Breast epithelium (tissue), 4 donors: ENCODE results near the gene IFITM10. TPM values are rescaled to one million over a fixed set of nuclear protein-coding genes. Genes with fewer than 3 reads are reported as not detected.

ENCODE experiments used
- DNase-seq, 2 donors: peaks; one replicate each; pipeline ENCODE4 v3.0.0-alpha.2; 2019; ENCODE audit warnings: low spot score in 2 of 2
- H3K27ac ChIP-seq, 2 donors: fragments of 200-600 bp; sonication (generic) in 1 of 2; one replicate each; pipeline ENCODE4 v1.5.1; 2016 to 2019; ENCODE audit warnings: mild to moderate bottlenecking in 1 of 2
- H3K27me3 ChIP-seq, 2 donors: fragments of 200-600 bp; sonication (generic) in 1 of 2; one replicate each; pipeline versions ENCODE4 v1.5.1 to v1.6.0; 2017 to 2019; ENCODE audit warnings: control low read depth in 1 of 2, mild to moderate bottlenecking in 1 of 2
- H3K36me3 ChIP-seq: fragments of 200-600 bp; one replicate; pipeline ENCODE4 v1.5.1; 2019
- H3K4me1 ChIP-seq, 2 donors: fragments of 200-600 bp; sonication (generic); one replicate each; pipeline ENCODE4 v1.5.1; 2016 to 2019; ENCODE audit warnings: control low read depth in 1 of 2
- H3K4me3 ChIP-seq, 3 donors: fragments of 200-600 bp; sonication (generic); 1 replicate in 2 of 3; 2 replicates in 1 of 3; pipeline ENCODE4 v1.5.1; 2016 to 2019; ENCODE audit warnings: mild to moderate bottlenecking in 3 of 3, moderate library complexity in 2 of 3
- H3K9me3 ChIP-seq, 2 donors: fragments of 200-600 bp; sonication (generic) in 1 of 2; one replicate each; pipeline ENCODE4 v1.5.1; 2016 to 2019; ENCODE audit warnings: control low read depth in 1 of 2
- POLR2A ChIP-seq: fragments of 450-650 bp; IDR thresholded peaks from one replicate; pipeline ENCODE4 v1.6.1; 2016; ENCODE audit warnings: antibody characterized with exemption, mild to moderate bottlenecking, moderate library complexity
- POLR2AphosphoS5 ChIP-seq, 3 donors: sonication (generic); formaldehyde crosslinking; IDR thresholded peaks; one replicate each; pipeline ENCODE4 v1.6.1; 2017; ENCODE audit warnings: antibody characterized with exemption in 3 of 3
- intact Hi-C: fragments of 100-400 bp; cut with DNase I; formaldehyde crosslinking; loops from one replicate; pipeline ENCODE4 v1.15.1; 2023; ENCODE audit warnings: low total_unique reads
- total RNA-seq, 3 donors: library from RNA; depleted of rRNA; stranded (reverse); fragments of >200 nt; gene quantifications; one replicate each; pipeline ENCODE4 v1.1.0, GENCODE V29; 2016
- TF ChIP-seq, protein P1 (sequence below), 3 donors: fragments of 450-650 bp; IDR thresholded peaks; one replicate each; pipeline ENCODE4 v1.5.1; 2016 to 2017; ENCODE audit warnings: antibody characterized with exemption in 3 of 3, mild to moderate bottlenecking in 3 of 3, moderate library complexity in 3 of 3

Gene IFITM10
- total RNA-seq, 3 donors from 2014 or later: 0.33 to 14.0 (median 1.4) TPM

DNA sequence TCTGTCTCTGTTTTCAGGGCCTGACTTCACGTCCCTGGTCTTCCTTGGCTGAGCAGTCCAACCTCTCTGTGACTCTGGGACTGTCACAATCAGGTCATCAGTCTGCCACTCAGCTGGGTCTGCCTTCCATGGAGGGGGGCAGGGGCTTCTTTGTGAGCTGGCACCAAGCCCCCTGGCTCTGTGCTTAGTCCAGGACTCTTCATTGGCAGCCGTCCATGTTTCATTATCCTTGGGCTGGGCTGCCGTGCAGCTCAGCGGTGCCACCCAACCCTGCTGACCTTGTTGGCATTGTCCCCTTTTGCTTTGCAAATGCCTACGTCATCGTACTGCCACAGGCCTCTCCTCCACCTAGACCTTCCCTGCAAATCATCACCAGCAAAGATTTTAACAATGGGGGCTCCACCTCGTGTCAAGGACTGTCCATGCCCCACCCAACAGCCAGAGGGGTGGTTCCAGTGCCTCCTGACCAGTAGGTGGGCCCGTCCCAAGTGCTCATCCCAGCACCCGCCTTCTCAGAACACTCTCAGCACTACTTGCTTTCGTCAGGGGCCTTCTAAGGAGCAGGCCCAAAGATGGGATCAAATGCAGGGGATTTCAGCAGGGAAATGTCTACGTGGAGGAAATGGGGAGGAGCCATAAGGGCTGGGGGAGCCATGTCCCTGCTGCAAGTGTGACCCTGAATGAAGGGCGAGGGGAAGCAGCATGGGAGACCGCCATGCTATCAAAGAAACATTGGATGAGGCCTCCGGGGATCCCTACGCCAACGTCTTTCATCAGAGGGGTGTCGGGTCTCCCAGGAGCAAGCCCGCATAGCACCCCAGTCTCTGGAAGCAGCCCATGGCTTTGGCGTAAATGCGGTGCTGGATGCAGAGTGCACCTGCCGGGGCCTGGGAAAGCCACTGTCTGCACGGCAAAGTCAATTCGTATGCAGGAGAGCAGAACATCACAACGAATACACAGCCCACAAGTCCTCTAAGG, 35.2 kb downstream of the IFITM10 start:
- no peak for DNase-seq
- no peaks in the 10 kb centered on the region for H3K36me3 ChIP-seq
- H3K27ac ChIP-seq: no peak overlapping the region
- TF ChIP-seq, protein P1, sequence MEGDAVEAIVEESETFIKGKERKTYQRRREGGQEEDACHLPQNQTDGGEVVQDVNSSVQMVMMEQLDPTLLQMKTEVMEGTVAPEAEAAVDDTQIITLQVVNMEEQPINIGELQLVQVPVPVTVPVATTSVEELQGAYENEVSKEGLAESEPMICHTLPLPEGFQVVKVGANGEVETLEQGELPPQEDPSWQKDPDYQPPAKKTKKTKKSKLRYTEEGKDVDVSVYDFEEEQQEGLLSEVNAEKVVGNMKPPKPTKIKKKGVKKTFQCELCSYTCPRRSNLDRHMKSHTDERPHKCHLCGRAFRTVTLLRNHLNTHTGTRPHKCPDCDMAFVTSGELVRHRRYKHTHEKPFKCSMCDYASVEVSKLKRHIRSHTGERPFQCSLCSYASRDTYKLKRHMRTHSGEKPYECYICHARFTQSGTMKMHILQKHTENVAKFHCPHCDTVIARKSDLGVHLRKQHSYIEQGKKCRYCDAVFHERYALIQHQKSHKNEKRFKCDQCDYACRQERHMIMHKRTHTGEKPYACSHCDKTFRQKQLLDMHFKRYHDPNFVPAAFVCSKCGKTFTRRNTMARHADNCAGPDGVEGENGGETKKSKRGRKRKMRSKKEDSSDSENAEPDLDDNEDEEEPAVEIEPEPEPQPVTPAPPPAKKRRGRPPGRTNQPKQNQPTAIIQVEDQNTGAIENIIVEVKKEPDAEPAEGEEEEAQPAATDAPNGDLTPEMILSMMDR (IDR thresholded peaks at IDR 0.05): no peak
- TF ChIP-seq POLR2A: no peak
- no peak for TF ChIP-seq POLR2AphosphoS5 (IDR thresholded peaks at IDR 0.05)
- no peak overlapping the region for H3K4me3 ChIP-seq
- H3K27me3 ChIP-seq: no peaks in the 10 kb centered on the region
- intact Hi-C loops: no loop called here
- H3K4me1 ChIP-seq: no peaks in the 10 kb centered on the region
- no peaks in the 10 kb centered on the region for H3K9me3 ChIP-seq

DNA sequence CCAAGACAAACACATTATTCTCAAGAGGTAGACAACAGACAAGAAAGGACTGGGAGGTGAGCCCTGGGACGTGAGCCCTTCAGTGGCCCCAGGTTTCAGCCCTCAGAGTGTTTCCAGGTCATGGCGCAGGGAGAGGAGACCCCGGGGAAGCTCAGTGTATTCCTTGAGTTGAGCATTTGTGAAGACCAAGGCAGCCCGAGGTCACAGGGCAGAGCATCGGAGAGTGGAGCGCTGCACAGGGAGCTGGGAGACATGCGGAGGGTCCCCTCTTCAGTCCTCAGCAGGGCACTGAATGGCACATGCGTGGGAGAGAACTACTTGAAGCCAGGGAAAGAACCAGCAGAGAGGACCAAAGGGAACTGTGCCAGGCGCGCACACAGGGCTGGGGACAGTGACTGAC, 41.7 kb downstream of the IFITM10 start:
- H3K4me1 ChIP-seq: no peaks in the 10 kb centered on the region
- TF ChIP-seq POLR2AphosphoS5 (IDR thresholded peaks at IDR 0.05): no peak
- TF ChIP-seq, protein P1 (IDR thresholded peaks at IDR 0.05): no peak
- TF ChIP-seq POLR2A: no peak
- H3K27ac ChIP-seq: no peak overlapping the region
- H3K9me3 ChIP-seq: no peaks in the 10 kb centered on the region
- H3K36me3 ChIP-seq: no peaks in the 10 kb centered on the region
- no peaks in the 10 kb centered on the region for H3K27me3 ChIP-seq
- no peak overlapping the region for H3K4me3 ChIP-seq
- DNase-seq: no peak
- intact Hi-C loops: no loop called here

DNA sequence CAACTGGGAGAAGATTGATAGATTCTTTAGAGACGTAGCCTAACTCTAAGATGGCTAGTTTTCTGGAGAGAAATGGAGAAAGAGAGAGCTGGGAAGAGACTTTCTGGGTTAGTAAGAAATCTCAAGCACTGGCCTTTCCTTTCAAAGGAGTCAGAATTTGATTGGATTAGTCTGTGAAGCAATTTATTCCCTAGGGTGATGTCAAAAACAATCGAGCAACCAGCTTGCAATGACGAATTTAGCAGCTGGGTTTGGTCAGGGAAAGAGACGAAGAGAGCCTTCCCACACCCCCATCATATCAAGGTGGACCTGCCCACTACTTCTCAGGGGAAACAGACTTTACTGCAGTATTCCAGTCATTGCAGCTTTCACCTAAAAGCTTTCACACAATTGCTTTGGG, 42.6 kb downstream of the IFITM10 start:
- Histone ChIP-seq H3K27me3 (no peaks in the 10 kb centered on the region), H3K4me3 (no peak overlapping the region), H3K27ac (no peak overlapping the region), H3K9me3 (no peaks in the 10 kb centered on the region), H3K36me3 (no peaks in the 10 kb centered on the region), H3K4me1 (no peaks in the 10 kb centered on the region)
- no peak for TF ChIP-seq POLR2AphosphoS5 (IDR thresholded peaks at IDR 0.05)
- no peak for TF ChIP-seq POLR2A
- TF ChIP-seq, protein P1 (IDR thresholded peaks at IDR 0.05): no peak
- intact Hi-C loops: no loop called here
- no peak for DNase-seq

DNA sequence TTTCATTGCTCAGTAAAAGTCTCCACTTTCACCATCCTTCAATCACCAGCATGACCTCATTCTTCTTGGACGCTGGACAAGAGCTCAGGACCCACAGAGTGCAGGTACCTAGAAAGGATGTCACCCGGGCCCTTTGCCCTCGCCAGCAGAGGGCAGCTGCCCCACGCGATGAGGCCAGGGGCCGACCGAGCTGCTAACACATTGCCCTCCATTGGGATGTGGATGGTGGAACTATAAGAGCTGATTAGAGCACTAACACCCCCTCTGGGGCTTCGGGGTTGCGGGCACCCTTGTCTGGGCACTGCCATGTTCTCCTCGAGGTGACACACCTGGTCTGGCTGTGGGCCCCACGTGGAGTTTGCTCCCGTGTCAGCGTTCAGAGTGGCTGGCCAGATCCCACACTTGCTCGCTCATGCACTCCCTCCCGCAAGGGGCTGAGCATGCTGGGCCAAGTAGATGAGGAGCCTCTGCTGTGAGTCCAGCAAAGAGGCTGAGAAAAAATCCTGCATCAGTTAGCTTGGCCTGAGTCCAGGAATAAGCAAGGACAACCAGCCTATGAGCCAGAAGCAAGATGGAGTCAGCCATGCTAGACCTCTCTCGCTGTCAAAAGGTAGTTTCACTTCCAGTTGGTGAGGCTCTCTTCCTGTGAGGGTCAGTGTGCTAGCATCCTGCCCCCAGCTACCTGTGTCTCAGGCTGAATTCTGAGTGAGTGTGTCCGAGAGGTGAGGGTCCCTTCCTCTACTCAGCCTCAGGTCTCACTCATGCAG, 43.6 kb downstream of the IFITM10 start:
- intact Hi-C loops: no loop called here
- no peak for DNase-seq
- Histone ChIP-seq H3K4me1 (no peaks in the 10 kb centered on the region), H3K27me3 (no peaks in the 10 kb centered on the region), H3K4me3 (no peak overlapping the region), H3K36me3 (no peaks in the 10 kb centered on the region), H3K27ac (no peak overlapping the region), H3K9me3 (no peaks in the 10 kb centered on the region)
- TF ChIP-seq, protein P1 (IDR thresholded peaks at IDR 0.05): no peak
- TF ChIP-seq POLR2A (no peak), POLR2AphosphoS5 (IDR thresholded peaks at IDR 0.05) (no peak)
